Thoracic aorta (tissue), 2 donors: ENCODE results near the gene SHISA5. TPM values are rescaled to one million over a fixed set of nuclear protein-coding genes. Genes with fewer than 3 reads are reported as not detected.

ENCODE experiments used
- ATAC-seq: fragments of 150-250 bp; one replicate; pipeline ENCODE4 v1.8.0; 2017; ENCODE audit warnings: low read depth; ENCODE audit not compliant: insufficient number of reproducible peaks, low FRiP score
- DNase-seq: peaks from one replicate; pipeline ENCODE4 v3.0.0-alpha.2; 2020; ENCODE audit warnings: low spot score
- H3K27ac ChIP-seq, 2 donors: fragments of 200-600 bp; sonication (generic); 1 replicate in 1 of 2; 2 replicates in 1 of 2; pipeline ENCODE4 v1.5.1; 2016; ENCODE audit warnings: mild to moderate bottlenecking in 2 of 2, moderate library complexity in 2 of 2
- H3K27me3 ChIP-seq: fragments of 200-600 bp; sonication (generic); replicated peaks from 2 replicates; pipeline ENCODE4 v1.6.0; 2016; ENCODE audit warnings: mild to moderate bottlenecking; ENCODE audit not compliant: insufficient read depth
- H3K36me3 ChIP-seq: fragments of 200-600 bp; sonication (generic); one replicate; pipeline ENCODE4 v1.5.1; 2016
- H3K4me1 ChIP-seq, 2 donors: fragments of 200-600 bp; sonication (generic); 1 replicate in 1 of 2; 2 replicates in 1 of 2; pipeline versions ENCODE4 v1.5.1 to v1.6.0; 2016; ENCODE audit warnings: low read depth in 2 of 2, mild to moderate bottlenecking in 1 of 2; ENCODE audit not compliant: control insufficient read depth in 1 of 2
- H3K4me3 ChIP-seq: fragments of 200-600 bp; sonication (generic); 2 replicates; pipeline ENCODE4 v1.5.1; 2016; ENCODE audit warnings: mild to moderate bottlenecking
- H3K9me3 ChIP-seq: fragments of 200-600 bp; sonication (generic); 2 replicates; pipeline ENCODE4 v1.5.1; 2016
- total RNA-seq, 2 donors: library from RNA; depleted of rRNA; stranded (reverse); fragments of >200 nt; gene quantifications; one replicate each; pipeline versions ENCODE4 v1.1.0 to v1.2.3, GENCODE V29; 2016
- TF ChIP-seq, protein P1 (sequence below): fragments of 200-600 bp; sonication (generic); IDR thresholded peaks from one replicate; pipeline ENCODE4 v1.5.1; 2019; ENCODE audit warnings: antibody characterized with exemption

The SHISA5 gene
- total RNA-seq, 2 donors from 2014 or later = 151 to 159 TPM

DNA sequence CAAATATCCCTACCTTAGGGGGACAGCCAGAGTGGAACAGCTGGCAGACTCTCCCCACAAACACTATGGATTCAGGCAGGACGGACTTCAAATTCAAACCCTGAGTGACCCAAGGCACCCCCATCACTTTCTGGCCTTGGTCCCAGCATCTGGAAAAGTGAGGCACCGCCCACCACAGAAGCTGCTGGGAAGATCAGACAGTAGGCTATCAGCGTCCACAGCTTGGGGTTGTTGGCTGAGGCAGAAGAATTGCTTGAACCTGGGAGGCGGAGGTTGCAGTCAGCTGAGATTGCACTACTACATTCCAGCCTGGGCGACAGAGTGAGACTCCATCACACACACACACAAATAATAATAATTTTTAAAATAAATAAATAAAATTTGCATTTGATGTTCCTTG is 44.2 kb upstream of the SHISA5 start:
- Histone ChIP-seq H3K27ac (no peak overlapping the region), H3K4me1 (peaks cover 6% of the 10 kb centered on the region in 2 donors), H3K36me3 (peaks cover 6% of the 10 kb centered on the region), H3K9me3 (no peaks in the 10 kb centered on the region), H3K4me3 (no peak overlapping the region), H3K27me3 (no peaks in the 10 kb centered on the region)
- TF ChIP-seq, protein P1, sequence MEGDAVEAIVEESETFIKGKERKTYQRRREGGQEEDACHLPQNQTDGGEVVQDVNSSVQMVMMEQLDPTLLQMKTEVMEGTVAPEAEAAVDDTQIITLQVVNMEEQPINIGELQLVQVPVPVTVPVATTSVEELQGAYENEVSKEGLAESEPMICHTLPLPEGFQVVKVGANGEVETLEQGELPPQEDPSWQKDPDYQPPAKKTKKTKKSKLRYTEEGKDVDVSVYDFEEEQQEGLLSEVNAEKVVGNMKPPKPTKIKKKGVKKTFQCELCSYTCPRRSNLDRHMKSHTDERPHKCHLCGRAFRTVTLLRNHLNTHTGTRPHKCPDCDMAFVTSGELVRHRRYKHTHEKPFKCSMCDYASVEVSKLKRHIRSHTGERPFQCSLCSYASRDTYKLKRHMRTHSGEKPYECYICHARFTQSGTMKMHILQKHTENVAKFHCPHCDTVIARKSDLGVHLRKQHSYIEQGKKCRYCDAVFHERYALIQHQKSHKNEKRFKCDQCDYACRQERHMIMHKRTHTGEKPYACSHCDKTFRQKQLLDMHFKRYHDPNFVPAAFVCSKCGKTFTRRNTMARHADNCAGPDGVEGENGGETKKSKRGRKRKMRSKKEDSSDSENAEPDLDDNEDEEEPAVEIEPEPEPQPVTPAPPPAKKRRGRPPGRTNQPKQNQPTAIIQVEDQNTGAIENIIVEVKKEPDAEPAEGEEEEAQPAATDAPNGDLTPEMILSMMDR = no peak
- DNase-seq (no peak), ATAC-seq (no peak)

DNA sequence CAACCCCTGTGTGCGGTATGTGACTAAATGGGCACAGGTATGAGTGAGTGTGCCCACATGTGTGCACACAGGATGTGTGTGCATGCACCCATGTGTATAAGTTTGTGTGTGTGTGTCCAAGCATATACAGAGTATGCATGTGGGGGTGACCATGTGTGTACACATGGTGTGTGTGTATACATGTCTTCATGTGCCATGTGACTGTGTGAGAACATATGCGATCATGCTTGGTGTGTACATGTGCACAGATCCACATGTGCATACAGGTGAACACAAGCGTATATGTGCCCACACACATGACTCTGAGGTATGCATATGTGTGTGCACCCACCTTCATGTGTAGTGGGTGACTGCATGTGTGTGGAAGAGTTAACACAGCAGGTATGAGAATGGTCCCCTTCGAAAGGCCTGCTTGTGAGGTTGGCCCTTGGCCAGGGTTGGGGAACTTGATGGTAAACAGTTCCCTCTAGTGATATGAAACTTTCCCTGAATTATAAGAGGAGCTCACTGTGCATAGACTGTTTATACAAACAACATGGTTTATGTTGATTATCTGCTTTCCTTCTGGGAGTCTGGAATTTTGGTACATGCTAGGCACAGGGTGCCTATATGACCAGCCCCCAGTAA is 42.3 kb upstream of the SHISA5 start:
- H3K27ac ChIP-seq = no peak overlapping the region
- ATAC-seq (no peak), DNase-seq (no peak)
- peaks cover 7 to 10% of the 10 kb centered on the region in 2 donors for H3K4me1 ChIP-seq
- TF ChIP-seq, protein P1 = no peak
- H3K27me3 ChIP-seq = no peaks in the 10 kb centered on the region
- no peak overlapping the region for H3K4me3 ChIP-seq
- H3K36me3 ChIP-seq = peaks cover 6% of the 10 kb centered on the region
- H3K9me3 ChIP-seq = no peaks in the 10 kb centered on the region

DNA sequence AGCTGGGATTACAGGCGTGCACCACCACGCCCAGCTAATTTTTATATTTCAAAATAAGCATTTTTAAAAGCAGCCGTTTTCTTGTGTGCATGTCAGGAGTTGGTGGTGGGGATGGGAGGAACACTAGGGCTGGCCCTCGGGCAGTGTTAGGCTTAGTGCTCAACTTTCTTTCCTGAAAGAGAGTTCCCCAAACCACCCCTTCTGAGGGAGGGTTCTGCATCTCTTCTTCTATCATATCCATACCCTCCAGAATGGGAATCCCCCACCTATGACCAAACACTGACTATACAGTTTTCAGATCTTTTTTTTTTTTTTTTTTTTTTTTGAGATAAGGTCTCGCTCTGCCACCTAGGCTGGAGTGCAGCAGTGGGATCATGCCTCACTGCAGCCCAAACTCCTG is 40.2 kb upstream of the SHISA5 start:
- Histone ChIP-seq H3K4me3 (no peak overlapping the region), H3K27ac (no peak overlapping the region), H3K36me3 (peaks cover 6% of the 10 kb centered on the region), H3K9me3 (no peaks in the 10 kb centered on the region), H3K4me1 (peaks cover 7 to 10% of the 10 kb centered on the region in 2 donors), H3K27me3 (no peaks in the 10 kb centered on the region)
- ATAC-seq (no peak), DNase-seq (no peak)
- TF ChIP-seq, protein P1 = no peak

DNA sequence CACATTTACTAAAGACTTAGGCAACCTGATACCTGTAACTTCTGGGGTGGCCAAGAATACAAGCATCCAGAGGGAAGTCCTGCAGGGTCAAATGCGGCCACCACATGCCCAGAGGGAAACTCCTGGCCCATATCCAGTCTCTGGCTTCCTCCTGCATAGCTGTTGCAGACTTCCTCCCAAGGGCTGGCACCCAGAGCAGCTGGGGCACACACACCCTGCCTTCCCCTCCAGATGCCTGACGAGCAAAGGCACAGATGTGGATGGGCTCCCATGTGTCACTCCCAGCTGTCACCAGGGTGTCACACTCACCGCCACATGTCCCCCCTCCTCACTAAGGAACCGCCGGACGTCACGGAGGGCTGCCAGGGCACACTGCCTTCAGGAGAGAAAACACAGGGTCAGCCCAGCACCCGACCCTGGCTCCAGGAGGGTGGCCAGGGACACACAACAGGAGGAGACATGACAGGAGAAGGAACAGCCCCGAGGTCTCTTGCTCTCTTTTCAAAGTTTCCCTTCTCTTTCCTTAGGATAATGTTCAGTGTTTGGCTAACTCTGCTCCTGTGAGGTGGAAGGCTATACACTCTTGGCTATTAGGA is 39.4 kb upstream of the SHISA5 start:
- ATAC-seq (no peak), DNase-seq (no peak)
- Histone ChIP-seq H3K4me1 (peaks cover 7 to 10% of the 10 kb centered on the region in 2 donors), H3K27me3 (no peaks in the 10 kb centered on the region), H3K27ac (peak overlapping the region in 1 of 2 donors; percentile 20), H3K9me3 (no peaks in the 10 kb centered on the region), H3K36me3 (peaks cover 6% of the 10 kb centered on the region), H3K4me3 (peak overlapping the region; percentile 18)
- TF ChIP-seq, protein P1 = no peak

DNA sequence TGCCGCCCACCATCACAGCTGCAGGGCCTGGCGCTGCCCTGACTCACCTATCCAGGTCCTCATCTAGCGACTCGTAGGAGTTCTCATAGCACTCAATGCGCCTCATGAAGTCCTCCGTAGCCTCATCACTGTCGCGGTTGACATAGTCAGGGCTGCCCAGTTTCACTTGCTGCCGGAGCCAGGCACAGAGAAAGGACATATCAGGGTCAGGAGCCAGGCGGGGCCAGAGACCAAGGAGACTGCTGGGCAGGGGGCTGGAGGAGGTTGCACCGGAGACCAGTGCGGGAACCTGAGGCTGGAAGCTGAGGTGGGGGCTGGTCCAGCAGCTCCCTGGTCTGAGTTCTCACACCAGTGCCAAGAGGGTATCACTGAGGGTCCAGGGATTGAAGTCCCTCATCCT is 34.5 kb upstream of the SHISA5 start:
- DNase-seq = no peak
- H3K27ac ChIP-seq = no peak overlapping the region

More for the DNA sequence above, 34.5 kb upstream of the SHISA5 start:
- peaks cover 27% of the 10 kb centered on the region for H3K36me3 ChIP-seq
- H3K27me3 ChIP-seq = no peaks in the 10 kb centered on the region
- peaks cover 4 to 7% of the 10 kb centered on the region in 2 donors for H3K4me1 ChIP-seq
- ATAC-seq = no peak
- TF ChIP-seq, protein P1 = no peak
- H3K4me3 ChIP-seq = no peak overlapping the region
- no peaks in the 10 kb centered on the region for H3K9me3 ChIP-seq
